Measurements from ENCODE around the gene HIBADH. TPM values are rescaled to one million over a fixed set of nuclear protein-coding genes. Genes with fewer than 3 reads are reported as not detected.
"Not testable (repeated sequence)": the region's sequence is repeated elsewhere in the genome, so short reads cannot be mapped to it uniquely, and the experiment has no call there.

Gene HIBADH
- total RNA-seq, 1 donor from 2014 or later, result 25.3 TPM

GRCh38 chr7:27684491-27684890 lies 21.8 kb upstream of the HIBADH start:
- no peak for TF ChIP-seq CTCF (IDR thresholded peaks at IDR 0.05; ENCODE audit: unreplicated experiment)
- no peaks in the 10 kb centered on the region for H3K4me1 Mint-ChIP-seq (ENCODE audit: low read depth)
- no peaks in the 10 kb centered on the region for H3K36me3 Mint-ChIP-seq (ENCODE audit: insufficient read depth)
- H3K9me3 Mint-ChIP-seq (ENCODE audit: low read depth), result no peaks in the 10 kb centered on the region
- no peak for DNase-seq (ENCODE audit: low spot score, unreplicated experiment)
- H3K27ac Mint-ChIP-seq, result no peak overlapping the region
- H3K27me3 Mint-ChIP-seq, result no peaks in the 10 kb centered on the region
- no peak overlapping the region for H3K4me3 Mint-ChIP-seq (ENCODE audit: low read depth)

GRCh38 chr7:27680610-27681009 lies 17.9 kb upstream of the HIBADH start:
- DNase-seq (ENCODE audit: low spot score, unreplicated experiment), result no peak
- Mint-ChIP-seq H3K27ac (no peak overlapping the region), H3K36me3 (ENCODE audit: insufficient read depth) (no peaks in the 10 kb centered on the region), H3K27me3 (no peaks in the 10 kb centered on the region), H3K4me3 (ENCODE audit: low read depth) (no peak overlapping the region), H3K4me1 (ENCODE audit: low read depth) (no peaks in the 10 kb centered on the region), H3K9me3 (ENCODE audit: low read depth) (no peaks in the 10 kb centered on the region)
- TF ChIP-seq CTCF (IDR thresholded peaks at IDR 0.05; ENCODE audit: unreplicated experiment), result no peak

- Mint-ChIP-seq H3K36me3 (ENCODE audit: insufficient read depth) (no peaks in the 10 kb centered on the region), H3K4me1 (ENCODE audit: low read depth) (no peaks in the 10 kb centered on the region), H3K9me3 (ENCODE audit: low read depth) (no peaks in the 10 kb centered on the region), H3K27ac (no peak overlapping the region), H3K4me3 (ENCODE audit: low read depth) (no peak overlapping the region), H3K27me3 (no peaks in the 10 kb centered on the region)
- TF ChIP-seq CTCF (IDR thresholded peaks at IDR 0.05; ENCODE audit: unreplicated experiment), result no peak
- DNase-seq (ENCODE audit: low spot score, unreplicated experiment), result no peak
These were observed 16.1 kb upstream of the HIBADH start for GRCh38 chr7:27678617-27679260.

- Mint-ChIP-seq H3K27me3 (no peaks in the 10 kb centered on the region), H3K36me3 (ENCODE audit: insufficient read depth) (no peaks in the 10 kb centered on the region)
- TF ChIP-seq CTCF (IDR thresholded peaks at IDR 0.05; ENCODE audit: unreplicated experiment), result no peak
These were observed 15.4 kb upstream of the HIBADH start for GRCh38 chr7:27677912-27678612.

DNA sequence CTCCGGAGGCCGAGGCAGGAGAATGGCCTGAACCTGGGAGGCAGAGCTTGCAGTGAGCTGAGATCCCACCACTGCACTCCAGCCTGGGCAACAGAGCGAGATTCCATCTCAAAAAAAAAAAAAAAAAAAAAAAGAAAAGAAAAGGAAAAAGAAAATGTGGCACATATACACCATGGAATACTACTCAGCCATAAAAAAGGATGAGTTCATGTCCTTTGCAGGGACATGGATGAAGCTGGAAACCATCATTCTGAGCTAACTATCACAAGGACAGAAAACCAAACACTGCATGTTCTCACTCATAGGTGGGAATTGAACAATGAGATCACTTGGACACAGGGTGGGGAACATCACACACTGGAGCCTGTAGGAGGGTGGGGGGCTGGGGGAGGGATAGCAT lies 11.4 kb upstream of the HIBADH start:
- H3K9me3 Mint-ChIP-seq (ENCODE audit: low read depth); H3K4me1 Mint-ChIP-seq (ENCODE audit: low read depth); H3K4me3 Mint-ChIP-seq (ENCODE audit: low read depth); DNase-seq (ENCODE audit: low spot score, unreplicated experiment); H3K36me3 Mint-ChIP-seq (ENCODE audit: insufficient read depth); H3K27ac Mint-ChIP-seq; H3K27me3 Mint-ChIP-seq: not testable (repeated sequence)

More at GRCh38 chr7:27677912-27678612, 15.4 kb upstream of the HIBADH start:
- Mint-ChIP-seq H3K27ac (no peak overlapping the region), H3K9me3 (ENCODE audit: low read depth) (no peaks in the 10 kb centered on the region), H3K4me1 (ENCODE audit: low read depth) (no peaks in the 10 kb centered on the region), H3K4me3 (ENCODE audit: low read depth) (no peak overlapping the region)
- DNase-seq (ENCODE audit: low spot score, unreplicated experiment), result no peak

GRCh38 chr7:27671675-27672074 lies 9.0 kb upstream of the HIBADH start:
- Mint-ChIP-seq H3K9me3 (ENCODE audit: low read depth) (no peaks in the 10 kb centered on the region), H3K27me3 (no peaks in the 10 kb centered on the region), H3K27ac (no peak overlapping the region), H3K4me1 (ENCODE audit: low read depth) (no peaks in the 10 kb centered on the region), H3K36me3 (ENCODE audit: insufficient read depth) (no peaks in the 10 kb centered on the region), H3K4me3 (ENCODE audit: low read depth) (no peak overlapping the region)
- no peak for TF ChIP-seq CTCF (IDR thresholded peaks at IDR 0.05; ENCODE audit: unreplicated experiment)
- no peak for DNase-seq (ENCODE audit: low spot score, unreplicated experiment)

Measured in progenitor cell of endocrine pancreas (in vitro differentiated cells).